Measurements from ENCODE around the gene OXSR1. TPM values are rescaled to one million over a fixed set of nuclear protein-coding genes. Genes with fewer than 3 reads are reported as not detected.

The OXSR1 gene
- total and polyA plus RNA-seq, 9 donors: 25.5 to 36.5 (median 33.1) TPM

Other genes with a start within 250 kb of the OXSR1 start
- 7.2 TPM for gene VILL, start 174.8 kb upstream of the OXSR1 start, total RNA-seq
- gene VILL, start 174.8 kb upstream of the OXSR1 start, polyA plus RNA-seq (ENCODE audit: insufficient read depth in 1 of 8, insufficient read length in 8 of 8, low replicate concordance in 1 of 8): 10 to 100 TPM in 1 of 8 donors, 1 to 10 TPM in 7; 3.7 to 10.4 (median 6.9) TPM
- 14.0 TPM for gene PLCD1, start 135.9 kb upstream of the OXSR1 start, total RNA-seq
- gene PLCD1, start 135.9 kb upstream of the OXSR1 start, polyA plus RNA-seq (ENCODE audit: insufficient read depth in 1 of 8, insufficient read length in 8 of 8, low replicate concordance in 1 of 8): 10 to 100 TPM in 5 of 8 donors, 1 to 10 TPM in 3; 7.9 to 16.4 (median 10.5) TPM
- 0.22 TPM for gene DLEC1, start 126.3 kb upstream of the OXSR1 start, total RNA-seq
- under 1 TPM; 0.17 to 0.87 (median 0.34) TPM for gene DLEC1, start 126.3 kb upstream of the OXSR1 start, polyA plus RNA-seq (ENCODE audit: insufficient read depth in 1 of 8, insufficient read length in 8 of 8, low replicate concordance in 1 of 8)
- gene ACAA1, start 28.4 kb upstream of the OXSR1 start, total RNA-seq: 11.7 TPM
- gene ACAA1, start 28.4 kb upstream of the OXSR1 start, polyA plus RNA-seq (ENCODE audit: insufficient read depth in 1 of 8, insufficient read length in 8 of 8, low replicate concordance in 1 of 8): 10 to 100 TPM; 31.4 to 35.8 (median 33.7) TPM
- gene MYD88, start 26.9 kb upstream of the OXSR1 start, total RNA-seq: 3.9 TPM
- gene MYD88, start 26.9 kb upstream of the OXSR1 start, polyA plus RNA-seq (ENCODE audit: insufficient read depth in 1 of 8, insufficient read length in 8 of 8, low replicate concordance in 1 of 8): 10 to 100 TPM; 17.5 to 31.2 (median 23.0) TPM
- gene SLC22A13, start 100.3 kb downstream of the OXSR1 start, total RNA-seq: 0.22 TPM
- under 1 TPM in 6 of 8 donors, not detected in 2; 0.08 to 0.17 (median 0.12) TPM for gene SLC22A13, start 100.3 kb downstream of the OXSR1 start, polyA plus RNA-seq (ENCODE audit: insufficient read depth in 1 of 8, insufficient read length in 8 of 8, low replicate concordance in 1 of 8)
- gene SLC22A14, start 116.8 kb downstream of the OXSR1 start, total RNA-seq: 0.18 TPM
- under 1 TPM; 0.09 to 0.25 (median 0.18) TPM for gene SLC22A14, start 116.8 kb downstream of the OXSR1 start, polyA plus RNA-seq (ENCODE audit: insufficient read depth in 1 of 8, insufficient read length in 8 of 8, low replicate concordance in 1 of 8)
- gene XYLB, start 181.2 kb downstream of the OXSR1 start, total RNA-seq: 3.3 TPM
- gene XYLB, start 181.2 kb downstream of the OXSR1 start, polyA plus RNA-seq (ENCODE audit: insufficient read depth in 1 of 8, insufficient read length in 8 of 8, low replicate concordance in 1 of 8): 1 to 10 TPM; 1.9 to 4.7 (median 3.3) TPM

Measured in muscle of leg (tissue), 9 donors.